Measurements from ENCODE around the gene SNHG17. TPM values are rescaled to one million over a fixed set of nuclear protein-coding genes. Genes with fewer than 3 reads are reported as not detected.
"Not testable (repeated sequence)": the region's sequence is repeated elsewhere in the genome, so short reads cannot be mapped to it uniquely, and the experiment has no call there.

Gene SNHG17
- total RNA-seq = 10 to 100 TPM in 1 of 2 donors, 1 to 10 TPM in 1; 7.9 to 35.0 TPM
- long read RNA-seq, partial matches to known transcripts = 1 of 8 reads
- long read RNA-seq, other reads (novel, unspliced or antisense) = 7 of 8 reads

- ATAC-seq (peak; percentile 91 to 92), DNase-seq (peak; percentile 93)
- intact Hi-C loops (cut with DNase I) = loop anchor here in 1 of 2 donors (1.0 kb wide), 1 partner anchor 37 kb away; the partner anchor contains the start of gene RALGAPB
Measured at GRCh38 chr20:38434770-38435554, at the start of gene SNHG17. SNHG17 (minus strand) TSS chr20:38435328.

- ATAC-seq = no peak
- no peak for DNase-seq
- intact Hi-C loops (cut with DNase I) = no loop called here
Measured at GRCh38 chr20:38479596-38479995, 44.5 kb upstream of the SNHG17 start.

- ATAC-seq (no peak), DNase-seq (no peak)
- intact Hi-C loops (cut with DNase I) = no loop called here
Measured at GRCh38 chr20:38477747-38478146, 42.6 kb upstream of the SNHG17 start.

GRCh38 chr20:38473367-38473795 lies 38.3 kb upstream of the SNHG17 start:
- intact Hi-C loops (cut with DNase I) = no loop called here
- ATAC-seq = no peak

GRCh38 chr20:38472513-38473366 lies 37.6 kb upstream of the SNHG17 start, which contains the start of gene RALGAPB:
RALGAPB (plus strand) TSS chr20:38472843; CDS start chr20:38488433, 15,590 bp downstream.
- DNase-seq (peak; percentile 99), ATAC-seq (peak; percentile 97 to 98)
- intact Hi-C loops (cut with DNase I) = loop anchor here in 1 of 2 donors (1.0 kb wide), 1 partner anchor 37 kb away; the partner anchor contains the start of gene SNHG17

More at GRCh38 chr20:38473367-38473795, 38.3 kb upstream of the SNHG17 start:
- DNase-seq = no peak

GRCh38 chr20:38471987-38472512 lies 36.9 kb upstream of the SNHG17 start:
- intact Hi-C loops (cut with DNase I) = loop anchor here in 1 of 2 donors (1.0 kb wide), 1 partner anchor 37 kb away; the partner anchor contains the start of gene SNHG17
- ATAC-seq (peak in 1 of 2 donors; percentile 10), DNase-seq (no peak)

- DNase-seq (no peak), ATAC-seq (no peak)
- intact Hi-C loops (cut with DNase I) = no loop called here
Measured at GRCh38 chr20:38471245-38471644, 36.1 kb upstream of the SNHG17 start.

- intact Hi-C loops (cut with DNase I) = no loop called here
- ATAC-seq = no peak
- no peak for DNase-seq
Measured at GRCh38 chr20:38466983-38467382, 31.9 kb upstream of the SNHG17 start.

GRCh38 chr20:38466171-38466570 lies 31.0 kb upstream of the SNHG17 start:
- intact Hi-C loops (cut with DNase I) = no loop called here
- DNase-seq (no peak), ATAC-seq (no peak)

GRCh38 chr20:38461569-38461968 lies 26.4 kb upstream of the SNHG17 start:
- intact Hi-C loops (cut with DNase I); DNase-seq; ATAC-seq: not testable (repeated sequence)

- DNase-seq; intact Hi-C loops (cut with DNase I); ATAC-seq: not testable (repeated sequence)
Measured at GRCh38 chr20:38461167-38461566, 26.0 kb upstream of the SNHG17 start.

- peak in 1 of 2 donors; percentile 32 for ATAC-seq
- DNase-seq; intact Hi-C loops (cut with DNase I): not testable (repeated sequence)
Measured at GRCh38 chr20:38460631-38461030, 25.5 kb upstream of the SNHG17 start.

- DNase-seq (no peak), ATAC-seq (peak in 1 of 2 donors; percentile 95)
- intact Hi-C loops (cut with DNase I) = no loop called here
Measured at GRCh38 chr20:38460040-38460623, 25.0 kb upstream of the SNHG17 start.

- intact Hi-C loops (cut with DNase I) = no loop called here
- DNase-seq (no peak), ATAC-seq (no peak)
Measured at GRCh38 chr20:38458314-38458713, 23.2 kb upstream of the SNHG17 start.

GRCh38 chr20:38454556-38455473 lies 19.7 kb upstream of the SNHG17 start:
- no peak for DNase-seq
- intact Hi-C loops (cut with DNase I) = no loop called here
- ATAC-seq = no peak

GRCh38 chr20:38453941-38454340 lies 18.8 kb upstream of the SNHG17 start:
- no peak for ATAC-seq
- no peak for DNase-seq
- intact Hi-C loops (cut with DNase I) = no loop called here

- intact Hi-C loops (cut with DNase I) = no loop called here
- DNase-seq (peak; percentile 55), ATAC-seq (peak in 1 of 2 donors; percentile 37)
Measured at GRCh38 chr20:38452880-38453624, 17.9 kb upstream of the SNHG17 start.
